Measurements from ENCODE around the gene TMEM61. TPM values are rescaled to one million over a fixed set of nuclear protein-coding genes. Genes with fewer than 3 reads are reported as not detected.

TMEM61 gene
- total and polyA plus RNA-seq, 2 of the 8 experiments (the other 6 are each of a cell fraction or from before 2014, with no cell fraction given): 0.54 to 1.4 TPM

DNA sequence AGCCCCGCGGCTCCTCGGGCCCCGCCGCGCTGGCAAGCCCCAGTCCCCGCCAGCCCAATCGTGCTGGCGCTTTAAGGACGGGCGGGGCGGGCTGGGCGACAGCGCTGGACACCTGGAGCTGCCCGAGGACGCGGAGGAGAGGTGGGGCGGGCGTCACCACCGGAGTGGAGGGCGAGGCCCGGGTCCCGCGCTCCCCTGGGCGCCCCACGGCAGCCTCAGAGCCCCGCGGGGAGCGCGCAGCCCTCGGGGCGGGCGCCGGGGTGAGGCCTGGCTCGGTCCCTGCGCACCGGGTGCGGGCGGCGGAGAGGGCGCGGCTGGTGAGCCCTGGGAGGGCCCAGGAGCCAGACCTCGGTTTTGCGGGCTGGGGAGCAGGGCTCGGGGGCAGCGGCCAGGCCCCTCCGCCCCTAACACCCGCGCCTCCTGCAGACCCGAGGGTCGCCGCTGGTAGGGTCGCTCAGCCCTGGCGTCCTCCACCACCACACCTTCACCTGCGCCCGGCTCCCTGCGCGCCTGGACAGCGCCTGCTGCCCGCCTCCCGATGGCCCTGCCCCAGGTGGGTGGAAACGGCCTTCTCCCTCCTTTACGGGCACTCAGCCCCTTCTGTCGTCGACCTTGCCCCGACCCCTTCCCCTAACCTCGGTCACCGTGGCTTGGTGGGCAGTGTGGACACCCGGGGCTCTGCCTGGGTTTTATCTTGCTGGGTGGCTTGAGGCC lies at the start of gene TMEM61 (continued):
- no peak for TF ChIP-seq GTF2F1 (IDR thresholded peaks at IDR 0.05; ENCODE audit: borderline replicate concordance, low read depth, low read length)
- TF ChIP-seq CHD2 (IDR thresholded peaks at IDR 0.05; ENCODE audit: low read length): no peak
- no peak for TF ChIP-seq SUZ12 (IDR thresholded peaks at IDR 0.05; ENCODE audit: low read length)
- no peak for TF ChIP-seq FOSL1 (IDR thresholded peaks at IDR 0.05; ENCODE audit: insufficient read depth, low read depth, low read length)
- TF ChIP-seq TEAD4 (IDR thresholded peaks at IDR 0.05; ENCODE audit: low read depth, low read length): no peak
- TF ChIP-seq, protein P1, sequence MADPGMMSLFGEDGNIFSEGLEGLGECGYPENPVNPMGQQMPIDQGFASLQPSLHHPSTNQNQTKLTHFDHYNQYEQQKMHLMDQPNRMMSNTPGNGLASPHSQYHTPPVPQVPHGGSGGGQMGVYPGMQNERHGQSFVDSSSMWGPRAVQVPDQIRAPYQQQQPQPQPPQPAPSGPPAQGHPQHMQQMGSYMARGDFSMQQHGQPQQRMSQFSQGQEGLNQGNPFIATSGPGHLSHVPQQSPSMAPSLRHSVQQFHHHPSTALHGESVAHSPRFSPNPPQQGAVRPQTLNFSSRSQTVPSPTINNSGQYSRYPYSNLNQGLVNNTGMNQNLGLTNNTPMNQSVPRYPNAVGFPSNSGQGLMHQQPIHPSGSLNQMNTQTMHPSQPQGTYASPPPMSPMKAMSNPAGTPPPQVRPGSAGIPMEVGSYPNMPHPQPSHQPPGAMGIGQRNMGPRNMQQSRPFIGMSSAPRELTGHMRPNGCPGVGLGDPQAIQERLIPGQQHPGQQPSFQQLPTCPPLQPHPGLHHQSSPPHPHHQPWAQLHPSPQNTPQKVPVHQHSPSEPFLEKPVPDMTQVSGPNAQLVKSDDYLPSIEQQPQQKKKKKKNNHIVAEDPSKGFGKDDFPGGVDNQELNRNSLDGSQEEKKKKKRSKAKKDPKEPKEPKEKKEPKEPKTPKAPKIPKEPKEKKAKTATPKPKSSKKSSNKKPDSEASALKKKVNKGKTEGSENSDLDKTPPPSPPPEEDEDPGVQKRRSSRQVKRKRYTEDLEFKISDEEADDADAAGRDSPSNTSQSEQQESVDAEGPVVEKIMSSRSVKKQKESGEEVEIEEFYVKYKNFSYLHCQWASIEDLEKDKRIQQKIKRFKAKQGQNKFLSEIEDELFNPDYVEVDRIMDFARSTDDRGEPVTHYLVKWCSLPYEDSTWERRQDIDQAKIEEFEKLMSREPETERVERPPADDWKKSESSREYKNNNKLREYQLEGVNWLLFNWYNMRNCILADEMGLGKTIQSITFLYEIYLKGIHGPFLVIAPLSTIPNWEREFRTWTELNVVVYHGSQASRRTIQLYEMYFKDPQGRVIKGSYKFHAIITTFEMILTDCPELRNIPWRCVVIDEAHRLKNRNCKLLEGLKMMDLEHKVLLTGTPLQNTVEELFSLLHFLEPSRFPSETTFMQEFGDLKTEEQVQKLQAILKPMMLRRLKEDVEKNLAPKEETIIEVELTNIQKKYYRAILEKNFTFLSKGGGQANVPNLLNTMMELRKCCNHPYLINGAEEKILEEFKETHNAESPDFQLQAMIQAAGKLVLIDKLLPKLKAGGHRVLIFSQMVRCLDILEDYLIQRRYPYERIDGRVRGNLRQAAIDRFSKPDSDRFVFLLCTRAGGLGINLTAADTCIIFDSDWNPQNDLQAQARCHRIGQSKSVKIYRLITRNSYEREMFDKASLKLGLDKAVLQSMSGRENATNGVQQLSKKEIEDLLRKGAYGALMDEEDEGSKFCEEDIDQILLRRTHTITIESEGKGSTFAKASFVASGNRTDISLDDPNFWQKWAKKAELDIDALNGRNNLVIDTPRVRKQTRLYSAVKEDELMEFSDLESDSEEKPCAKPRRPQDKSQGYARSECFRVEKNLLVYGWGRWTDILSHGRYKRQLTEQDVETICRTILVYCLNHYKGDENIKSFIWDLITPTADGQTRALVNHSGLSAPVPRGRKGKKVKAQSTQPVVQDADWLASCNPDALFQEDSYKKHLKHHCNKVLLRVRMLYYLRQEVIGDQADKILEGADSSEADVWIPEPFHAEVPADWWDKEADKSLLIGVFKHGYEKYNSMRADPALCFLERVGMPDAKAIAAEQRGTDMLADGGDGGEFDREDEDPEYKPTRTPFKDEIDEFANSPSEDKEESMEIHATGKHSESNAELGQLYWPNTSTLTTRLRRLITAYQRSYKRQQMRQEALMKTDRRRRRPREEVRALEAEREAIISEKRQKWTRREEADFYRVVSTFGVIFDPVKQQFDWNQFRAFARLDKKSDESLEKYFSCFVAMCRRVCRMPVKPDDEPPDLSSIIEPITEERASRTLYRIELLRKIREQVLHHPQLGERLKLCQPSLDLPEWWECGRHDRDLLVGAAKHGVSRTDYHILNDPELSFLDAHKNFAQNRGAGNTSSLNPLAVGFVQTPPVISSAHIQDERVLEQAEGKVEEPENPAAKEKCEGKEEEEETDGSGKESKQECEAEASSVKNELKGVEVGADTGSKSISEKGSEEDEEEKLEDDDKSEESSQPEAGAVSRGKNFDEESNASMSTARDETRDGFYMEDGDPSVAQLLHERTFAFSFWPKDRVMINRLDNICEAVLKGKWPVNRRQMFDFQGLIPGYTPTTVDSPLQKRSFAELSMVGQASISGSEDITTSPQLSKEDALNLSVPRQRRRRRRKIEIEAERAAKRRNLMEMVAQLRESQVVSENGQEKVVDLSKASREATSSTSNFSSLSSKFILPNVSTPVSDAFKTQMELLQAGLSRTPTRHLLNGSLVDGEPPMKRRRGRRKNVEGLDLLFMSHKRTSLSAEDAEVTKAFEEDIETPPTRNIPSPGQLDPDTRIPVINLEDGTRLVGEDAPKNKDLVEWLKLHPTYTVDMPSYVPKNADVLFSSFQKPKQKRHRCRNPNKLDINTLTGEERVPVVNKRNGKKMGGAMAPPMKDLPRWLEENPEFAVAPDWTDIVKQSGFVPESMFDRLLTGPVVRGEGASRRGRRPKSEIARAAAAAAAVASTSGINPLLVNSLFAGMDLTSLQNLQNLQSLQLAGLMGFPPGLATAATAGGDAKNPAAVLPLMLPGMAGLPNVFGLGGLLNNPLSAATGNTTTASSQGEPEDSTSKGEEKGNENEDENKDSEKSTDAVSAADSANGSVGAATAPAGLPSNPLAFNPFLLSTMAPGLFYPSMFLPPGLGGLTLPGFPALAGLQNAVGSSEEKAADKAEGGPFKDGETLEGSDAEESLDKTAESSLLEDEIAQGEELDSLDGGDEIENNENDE (IDR thresholded peaks at IDR 0.05; ENCODE audit: insufficient replicate concordance, low read length): no peak
- no peak for TF ChIP-seq SIN3A (conservative IDR thresholded peaks at IDR 0.05 in 1 of 2, IDR thresholded peaks at IDR 0.05 in 1 of 2; ENCODE audit: low read depth in 1 of 2, low read length in 2 of 2)
- TF ChIP-seq, protein P2, sequence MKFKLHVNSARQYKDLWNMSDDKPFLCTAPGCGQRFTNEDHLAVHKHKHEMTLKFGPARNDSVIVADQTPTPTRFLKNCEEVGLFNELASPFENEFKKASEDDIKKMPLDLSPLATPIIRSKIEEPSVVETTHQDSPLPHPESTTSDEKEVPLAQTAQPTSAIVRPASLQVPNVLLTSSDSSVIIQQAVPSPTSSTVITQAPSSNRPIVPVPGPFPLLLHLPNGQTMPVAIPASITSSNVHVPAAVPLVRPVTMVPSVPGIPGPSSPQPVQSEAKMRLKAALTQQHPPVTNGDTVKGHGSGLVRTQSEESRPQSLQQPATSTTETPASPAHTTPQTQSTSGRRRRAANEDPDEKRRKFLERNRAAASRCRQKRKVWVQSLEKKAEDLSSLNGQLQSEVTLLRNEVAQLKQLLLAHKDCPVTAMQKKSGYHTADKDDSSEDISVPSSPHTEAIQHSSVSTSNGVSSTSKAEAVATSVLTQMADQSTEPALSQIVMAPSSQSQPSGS (IDR thresholded peaks at IDR 0.05; ENCODE audit: low read length): no peak

Data from H1 (cell line).